ENCODE results near the gene PLEK. TPM values are rescaled to one million over a fixed set of nuclear protein-coding genes. Genes with fewer than 3 reads are reported as not detected.

PLEK gene
- total and polyA plus RNA-seq, 10 of the 15 experiments (the other 5 are each of a cell fraction or from before 2014, with no cell fraction given) = 229 to 804 (median 362) TPM

DNA sequence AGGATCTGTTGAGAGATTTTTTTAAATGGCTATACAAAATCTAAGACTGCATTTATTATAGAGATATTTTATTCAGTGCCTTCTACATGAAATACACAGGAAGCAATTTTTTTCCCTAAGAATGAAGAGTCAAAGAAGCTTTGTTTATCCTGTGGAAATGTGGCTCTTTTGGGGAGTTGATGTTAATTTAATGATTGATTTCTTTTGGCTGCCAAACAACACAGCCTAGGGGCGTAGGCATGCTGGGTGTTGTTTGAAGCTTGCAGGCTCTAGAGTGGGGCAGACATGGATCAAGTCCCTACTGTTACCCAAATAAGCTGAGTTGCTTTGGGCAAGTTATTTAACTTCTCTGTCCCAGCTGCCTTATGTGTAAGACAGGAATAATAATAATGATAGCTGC is 21.1 kb upstream of the PLEK start:
- Histone ChIP-seq H3K27ac (ENCODE audit: control insufficient read depth, insufficient read depth) (no peak overlapping the region), H4K20me1 (ENCODE audit: control insufficient read depth, insufficient read depth) (no peaks in the 10 kb centered on the region), H3K4me1 (ENCODE audit: control insufficient read depth, insufficient read depth, low read length) (no peaks in the 10 kb centered on the region), H3K79me2 (ENCODE audit: control insufficient read depth, insufficient read depth, low read length) (no peaks in the 10 kb centered on the region), H2AFZ (ENCODE audit: control insufficient read depth, low read depth, low read length) (no peak overlapping the region), H3K4me3 (no peak overlapping the region), H3K9ac (ENCODE audit: control insufficient read depth, insufficient read depth, low read length) (no peak overlapping the region), H3K4me2 (ENCODE audit: control insufficient read depth, insufficient read depth) (no peak overlapping the region), H3K36me3 (ENCODE audit: control insufficient read depth in 2 of 2, insufficient read depth in 2 of 2, low read length in 1 of 2) (no peaks in the 10 kb centered on the region), H3K9me3 (replicated peaks; ENCODE audit: control insufficient read depth, insufficient read depth, low read length) (no peaks in the 10 kb centered on the region), H3K27me3 (replicated peaks in 1 of 2; ENCODE audit: control insufficient read depth in 2 of 2, insufficient read depth in 2 of 2, low read length in 1 of 2) (peaks cover 0 to 1% of the 10 kb centered on the region in 2 experiments; a peak in 2 of 4 replicates)
- RAD21 ChIA-PET (ENCODE audit: unreplicated experiment) = no interaction called here
- POLR2A ChIA-PET = no interaction called here
- intact Hi-C loops (cut with micrococcal nuclease; ENCODE audit: unreplicated experiment) = no loop called here
- DNase-seq (ENCODE audit: low read depth, low spot score) (no peak), FAIRE-seq (no peak), ATAC-seq (no peak)
- SMC1A ChIA-PET (ENCODE audit: uncharacterized antibody, unreplicated experiment) = interaction anchor here (1.1 to 1.3 kb wide), 3 partner anchors 11 to 98 kb away, joined by 3 to 5 read pairs (median 3); no protein-coding TSS in a partner anchor
- CTCF ChIA-PET = interaction anchor here (1.0 to 1.5 kb wide), 2 partner anchors 28 to 144 kb away, joined by 3 to 4 read pairs; no protein-coding TSS in a partner anchor
- WGBS (ENCODE audit: insufficient coverage, insufficient replicate concordance, low lambda C conversion rate, missing lambda C conversion rate) = 4% methylated on average over 1 of the region's 1 CpG
- BruUV-seq (replicated peaks) = no TSS peak
- in situ Hi-C loops (cut with MboI) = no loop called here
- TF ChIP-seq, protein P1, sequence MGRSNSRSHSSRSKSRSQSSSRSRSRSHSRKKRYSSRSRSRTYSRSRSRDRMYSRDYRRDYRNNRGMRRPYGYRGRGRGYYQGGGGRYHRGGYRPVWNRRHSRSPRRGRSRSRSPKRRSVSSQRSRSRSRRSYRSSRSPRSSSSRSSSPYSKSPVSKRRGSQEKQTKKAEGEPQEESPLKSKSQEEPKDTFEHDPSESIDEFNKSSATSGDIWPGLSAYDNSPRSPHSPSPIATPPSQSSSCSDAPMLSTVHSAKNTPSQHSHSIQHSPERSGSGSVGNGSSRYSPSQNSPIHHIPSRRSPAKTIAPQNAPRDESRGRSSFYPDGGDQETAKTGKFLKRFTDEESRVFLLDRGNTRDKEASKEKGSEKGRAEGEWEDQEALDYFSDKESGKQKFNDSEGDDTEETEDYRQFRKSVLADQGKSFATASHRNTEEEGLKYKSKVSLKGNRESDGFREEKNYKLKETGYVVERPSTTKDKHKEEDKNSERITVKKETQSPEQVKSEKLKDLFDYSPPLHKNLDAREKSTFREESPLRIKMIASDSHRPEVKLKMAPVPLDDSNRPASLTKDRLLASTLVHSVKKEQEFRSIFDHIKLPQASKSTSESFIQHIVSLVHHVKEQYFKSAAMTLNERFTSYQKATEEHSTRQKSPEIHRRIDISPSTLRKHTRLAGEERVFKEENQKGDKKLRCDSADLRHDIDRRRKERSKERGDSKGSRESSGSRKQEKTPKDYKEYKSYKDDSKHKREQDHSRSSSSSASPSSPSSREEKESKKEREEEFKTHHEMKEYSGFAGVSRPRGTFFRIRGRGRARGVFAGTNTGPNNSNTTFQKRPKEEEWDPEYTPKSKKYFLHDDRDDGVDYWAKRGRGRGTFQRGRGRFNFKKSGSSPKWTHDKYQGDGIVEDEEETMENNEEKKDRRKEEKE (IDR thresholded peaks at IDR 0.05) = no peak

DNA sequence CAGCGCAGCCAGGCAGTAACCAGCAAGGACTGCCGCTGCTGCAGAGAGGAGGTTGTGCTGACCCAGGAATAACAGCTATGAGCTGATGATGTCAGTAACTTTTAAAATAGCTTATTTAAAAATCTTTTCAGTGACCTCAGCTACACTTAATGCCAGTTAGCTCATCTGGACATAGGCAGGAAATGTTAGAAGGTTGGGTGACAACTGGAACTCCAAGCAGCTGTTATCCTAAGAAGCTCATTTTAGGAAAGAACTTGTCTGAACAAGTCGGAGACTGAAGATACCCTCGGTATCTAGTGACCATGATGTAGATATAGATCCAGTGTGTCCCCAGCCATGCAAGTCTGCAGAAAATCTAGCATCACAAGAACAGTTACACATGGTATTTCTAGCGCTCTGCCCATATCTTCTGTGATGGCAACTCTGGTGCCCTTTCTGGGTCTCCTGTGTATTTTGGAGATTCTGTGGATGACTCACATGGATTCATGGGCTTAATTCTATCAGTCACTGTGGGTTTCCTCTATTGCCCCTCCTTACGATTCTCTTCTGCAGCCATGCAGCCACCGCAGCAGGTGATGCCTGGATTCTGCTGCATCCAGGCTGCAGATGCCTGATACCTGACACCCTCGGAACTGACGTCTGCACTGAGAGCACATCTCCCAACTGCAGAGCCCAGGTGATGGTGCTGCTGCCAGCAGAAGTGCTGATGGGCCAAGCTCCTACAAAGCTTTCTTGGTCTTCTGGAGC is 19.8 kb upstream of the PLEK start:
- in situ Hi-C loops (cut with MboI) = no loop called here
- DNase-seq (ENCODE audit: low read depth, low spot score) = no peak
- no peak overlapping the region for H3K4me2 ChIP-seq (ENCODE audit: control insufficient read depth, insufficient read depth)
- intact Hi-C loops (cut with micrococcal nuclease; ENCODE audit: unreplicated experiment) = no loop called here
- no peak for ATAC-seq
- RAD21 ChIA-PET (ENCODE audit: unreplicated experiment) = no interaction called here
- no peak overlapping the region for H3K4me3 ChIP-seq
- H3K79me2 ChIP-seq (ENCODE audit: control insufficient read depth, insufficient read depth, low read length) = no peaks in the 10 kb centered on the region
- no peaks in the 10 kb centered on the region for H4K20me1 ChIP-seq (ENCODE audit: control insufficient read depth, insufficient read depth)
- H3K9me3 ChIP-seq (replicated peaks; ENCODE audit: control insufficient read depth, insufficient read depth, low read length) = no peaks in the 10 kb centered on the region
- no peaks in the 10 kb centered on the region for H3K36me3 ChIP-seq (ENCODE audit: control insufficient read depth in 2 of 2, insufficient read depth in 2 of 2, low read length in 1 of 2)
- no peak overlapping the region for H2AFZ ChIP-seq (ENCODE audit: control insufficient read depth, low read depth, low read length)
- no peak for FAIRE-seq
- H3K9ac ChIP-seq (ENCODE audit: control insufficient read depth, insufficient read depth, low read length) = no peak overlapping the region
- CTCF ChIA-PET = interaction anchor here (1.1 to 1.5 kb wide), 2 partner anchors 12 to 29 kb away, joined by 3 to 4 read pairs; no protein-coding TSS in a partner anchor
- H3K4me1 ChIP-seq (ENCODE audit: control insufficient read depth, insufficient read depth, low read length) = no peaks in the 10 kb centered on the region
- no peak overlapping the region for H3K27ac ChIP-seq (ENCODE audit: control insufficient read depth, insufficient read depth)
- SMC1A ChIA-PET (ENCODE audit: uncharacterized antibody, unreplicated experiment) = interaction anchor here (1.1 to 1.3 kb wide), 2 partner anchors 12 to 97 kb away, joined by 3 to 5 read pairs; no protein-coding TSS in a partner anchor
- peaks cover 0 to 1% of the 10 kb centered on the region in 2 experiments; a peak in 2 of 4 replicates for H3K27me3 ChIP-seq (replicated peaks in 1 of 2; ENCODE audit: control insufficient read depth in 2 of 2, insufficient read depth in 2 of 2, low read length in 1 of 2)
- WGBS (ENCODE audit: insufficient coverage, insufficient replicate concordance, low lambda C conversion rate, missing lambda C conversion rate) = 57% methylated on average over 9 of the region's 9 CpGs
- POLR2A ChIA-PET = no interaction called here
- BruUV-seq (replicated peaks) = no TSS peak
- TF ChIP-seq HDAC6 (IDR thresholded peaks at IDR 0.05; ENCODE audit: unreplicated experiment) = no peak
- no peak for TF ChIP-seq POLR2A (IDR thresholded peaks at IDR 0.05; ENCODE audit: low read depth, low read length)
- TF ChIP-seq, protein P2, sequence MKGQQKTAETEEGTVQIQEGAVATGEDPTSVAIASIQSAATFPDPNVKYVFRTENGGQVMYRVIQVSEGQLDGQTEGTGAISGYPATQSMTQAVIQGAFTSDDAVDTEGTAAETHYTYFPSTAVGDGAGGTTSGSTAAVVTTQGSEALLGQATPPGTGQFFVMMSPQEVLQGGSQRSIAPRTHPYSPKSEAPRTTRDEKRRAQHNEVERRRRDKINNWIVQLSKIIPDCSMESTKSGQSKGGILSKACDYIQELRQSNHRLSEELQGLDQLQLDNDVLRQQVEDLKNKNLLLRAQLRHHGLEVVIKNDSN (IDR thresholded peaks at IDR 0.05; ENCODE audit: borderline replicate concordance, extremely low read length, insufficient read depth, low read depth, low read length) = no peak
- no peak for TF ChIP-seq TAF1 (IDR thresholded peaks at IDR 0.05; ENCODE audit: borderline replicate concordance, low read depth, low read length)
- TF ChIP-seq SIX5 (IDR thresholded peaks at IDR 0.05; ENCODE audit: low read depth, low read length, severe bottlenecking) = no peak
- no peak for TF ChIP-seq NR2C1 (IDR thresholded peaks at IDR 0.05)
- no peak for TF ChIP-seq RB1 (IDR thresholded peaks at IDR 0.05; ENCODE audit: borderline replicate concordance)
- TF ChIP-seq HDAC2 (IDR thresholded peaks at IDR 0.05) = no peak
- no peak for TF ChIP-seq CREM (IDR thresholded peaks at IDR 0.05; ENCODE audit: low read depth)
- TF ChIP-seq EZH2 (IDR thresholded peaks at IDR 0.05; ENCODE audit: borderline replicate concordance, control insufficient read depth, low read depth, low read length) = no peak
- TF ChIP-seq ZNF274 (IDR thresholded peaks at IDR 0.05; ENCODE audit: insufficient read depth, insufficient read length) = no peak
- TF ChIP-seq CHD4 (IDR thresholded peaks at IDR 0.05) = no peak

Measured in GM12878 (cell line).